OCI-LY3 (cell line): ENCODE results near the gene VSX2.

Experiments used
- H2AFZ ChIP-seq: fragments of 200-600, 300-600 bp; shearing (Covaris generic); 2 replicates; pipeline ENCODE4 v1.6.0; 2014; ENCODE audit warnings: antibody characterized with exemption, low read depth, low read length
- H3K27ac ChIP-seq: fragments of 200-600, 300-600 bp; sonication (generic); 2 replicates; pipeline ENCODE4 v1.5.1; 2014; ENCODE audit warnings: mild to moderate bottlenecking, low read length, moderate library complexity, mixed read lengths
- H3K27me3 ChIP-seq: fragments of 200-600, 300-600 bp; sonication (generic); 2 replicates; pipeline ENCODE4 v1.6.1; 2014; ENCODE audit warnings: low read depth, low read length, mixed read lengths
- H3K36me3 ChIP-seq: fragments of 200-600, 300-600 bp; sonication (generic); replicated peaks from 2 replicates; pipeline ENCODE3; 2014; ENCODE audit warnings: low read depth, low read length, mixed read lengths
- H3K4me1 ChIP-seq: fragments of 300-600, 200-600 bp; sonication (generic); 2 replicates; pipeline ENCODE4 v1.6.1; 2014; ENCODE audit warnings: low read length, mixed read lengths
- H3K4me2 ChIP-seq: fragments of 200-600, 300-600 bp; sonication (generic); 2 replicates; pipeline ENCODE4 v1.6.1; 2014; ENCODE audit warnings: low read length, mixed read lengths
- H3K4me3 ChIP-seq: fragments of 300-600, 200-600 bp; sonication (generic); 2 replicates; pipeline ENCODE4 v1.5.1; 2014; ENCODE audit warnings: antibody characterized with exemption, mild to moderate bottlenecking, low read length, moderate library complexity
- H3K79me2 ChIP-seq: fragments of 300-600, 200-600 bp; shearing (Covaris generic); 2 replicates; pipeline ENCODE4 v1.6.1; 2014; ENCODE audit warnings: mild to moderate bottlenecking, low read length, mixed read lengths
- H3K9ac ChIP-seq: fragments of 300-600, 200-600 bp; shearing (Covaris generic); 2 replicates; pipeline ENCODE4 v1.6.0; 2014; ENCODE audit warnings: mild to moderate bottlenecking, low read length, moderate library complexity
- H3K9me3 ChIP-seq: fragments of 200-600, 300-600 bp; shearing (Covaris generic); 2 replicates; pipeline ENCODE4 v1.6.1; 2014; ENCODE audit warnings: low read length, mixed read lengths; ENCODE audit not compliant: insufficient read depth
- H4K20me1 ChIP-seq: fragments of 200-600, 300-600 bp; sonication (generic); 2 replicates; pipeline ENCODE4 v1.6.1; 2016; ENCODE audit warnings: low read length, mixed read lengths; ENCODE audit not compliant: insufficient read depth
- EZH2phosphoT487 ChIP-seq: fragments of 200-600 bp; shearing (Covaris generic); IDR thresholded peaks from 2 replicates; pipeline ENCODE4 v1.6.1; 2018; ENCODE audit warnings: antibody characterized with exemption, mixed run types, low read depth
- TF ChIP-seq, protein P1 (sequence below): fragments of 200-600, 300-600 bp; sonication (generic); IDR thresholded peaks from 2 replicates; pipeline ENCODE4 v1.5.1; 2014; ENCODE audit warnings: antibody characterized with exemption, low read length, low read depth

VSX2 gene

GRCh38 chr14:74248017-74248416 is 8.8 kb downstream of the VSX2 start:
- H3K79me2 ChIP-seq, result no peaks in the 10 kb centered on the region
- H3K9ac ChIP-seq, result no peak overlapping the region
- no peak for TF ChIP-seq EZH2phosphoT487
- TF ChIP-seq, protein P1, sequence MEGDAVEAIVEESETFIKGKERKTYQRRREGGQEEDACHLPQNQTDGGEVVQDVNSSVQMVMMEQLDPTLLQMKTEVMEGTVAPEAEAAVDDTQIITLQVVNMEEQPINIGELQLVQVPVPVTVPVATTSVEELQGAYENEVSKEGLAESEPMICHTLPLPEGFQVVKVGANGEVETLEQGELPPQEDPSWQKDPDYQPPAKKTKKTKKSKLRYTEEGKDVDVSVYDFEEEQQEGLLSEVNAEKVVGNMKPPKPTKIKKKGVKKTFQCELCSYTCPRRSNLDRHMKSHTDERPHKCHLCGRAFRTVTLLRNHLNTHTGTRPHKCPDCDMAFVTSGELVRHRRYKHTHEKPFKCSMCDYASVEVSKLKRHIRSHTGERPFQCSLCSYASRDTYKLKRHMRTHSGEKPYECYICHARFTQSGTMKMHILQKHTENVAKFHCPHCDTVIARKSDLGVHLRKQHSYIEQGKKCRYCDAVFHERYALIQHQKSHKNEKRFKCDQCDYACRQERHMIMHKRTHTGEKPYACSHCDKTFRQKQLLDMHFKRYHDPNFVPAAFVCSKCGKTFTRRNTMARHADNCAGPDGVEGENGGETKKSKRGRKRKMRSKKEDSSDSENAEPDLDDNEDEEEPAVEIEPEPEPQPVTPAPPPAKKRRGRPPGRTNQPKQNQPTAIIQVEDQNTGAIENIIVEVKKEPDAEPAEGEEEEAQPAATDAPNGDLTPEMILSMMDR, result no peak
- peaks cover 12% of the 10 kb centered on the region for H3K27me3 ChIP-seq
- no peaks in the 10 kb centered on the region; the same call in 1 of the 2 replicates for H3K4me1 ChIP-seq
- no peak overlapping the region for H2AFZ ChIP-seq
- no peaks in the 10 kb centered on the region for H3K36me3 ChIP-seq
- H4K20me1 ChIP-seq, result no peaks in the 10 kb centered on the region
- H3K4me3 ChIP-seq, result no peak overlapping the region
- no peak overlapping the region for H3K4me2 ChIP-seq
- no peaks in the 10 kb centered on the region for H3K9me3 ChIP-seq
- no peak overlapping the region for H3K27ac ChIP-seq

DNA sequence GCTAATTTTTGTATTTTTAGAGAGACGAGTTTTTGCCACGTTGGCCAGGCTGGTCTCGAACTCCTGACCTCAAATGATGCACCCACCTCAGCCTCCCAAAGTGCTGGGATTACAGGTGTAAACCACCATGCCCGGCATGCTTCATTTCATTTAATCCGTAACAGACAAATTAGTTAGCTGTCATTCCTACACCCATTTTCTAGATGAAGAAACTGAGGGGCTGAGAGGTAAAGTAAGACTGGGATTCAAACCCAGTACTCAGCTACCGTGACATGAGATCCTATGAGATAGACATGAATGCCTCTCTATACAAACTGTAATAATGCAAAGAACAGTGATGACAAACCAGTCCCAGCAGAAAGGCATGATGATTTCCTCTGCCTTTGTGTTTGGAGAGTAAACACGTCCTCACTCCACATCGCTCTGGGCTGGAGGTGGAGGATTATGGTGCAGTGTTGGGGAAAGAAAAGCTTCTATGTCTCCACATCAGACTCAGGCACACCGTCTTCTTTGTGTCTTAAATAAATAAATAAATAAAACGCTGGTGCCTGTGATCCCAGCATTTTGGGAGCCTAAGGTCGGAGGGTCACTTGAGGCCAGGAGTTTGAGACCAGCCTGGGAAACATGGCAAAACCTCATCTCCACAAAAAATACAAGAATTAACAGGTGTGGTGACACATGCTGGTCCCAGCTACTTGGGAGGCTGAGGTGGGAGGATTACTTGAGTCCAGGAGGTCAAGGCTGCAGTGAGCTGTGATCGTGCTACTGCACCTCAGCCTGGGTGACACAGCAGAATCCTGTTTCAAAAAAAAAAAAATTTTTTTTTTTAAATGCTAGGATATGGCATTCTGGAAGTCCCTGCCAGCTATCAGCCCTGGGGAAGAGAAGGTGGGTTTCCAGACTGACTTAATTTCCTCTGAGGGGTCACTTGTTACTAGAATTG is 10.5 kb downstream of the VSX2 start:
- H4K20me1 ChIP-seq, result no peaks in the 10 kb centered on the region
- no peaks in the 10 kb centered on the region; the same call in 1 of the 2 replicates for H3K4me1 ChIP-seq
- H3K9ac ChIP-seq, result no peak overlapping the region
- no peaks in the 10 kb centered on the region for H3K27me3 ChIP-seq
- TF ChIP-seq EZH2phosphoT487, result no peak
- TF ChIP-seq, protein P1, result no peak
- no peaks in the 10 kb centered on the region for H3K79me2 ChIP-seq
- no peak overlapping the region for H2AFZ ChIP-seq
- no peak overlapping the region for H3K27ac ChIP-seq
- H3K4me3 ChIP-seq, result no peak overlapping the region
- no peaks in the 10 kb centered on the region for H3K9me3 ChIP-seq
- no peaks in the 10 kb centered on the region for H3K36me3 ChIP-seq
- no peak overlapping the region for H3K4me2 ChIP-seq

GRCh38 chr14:74255281-74255680 is 16.0 kb downstream of the VSX2 start:
- Histone ChIP-seq H3K4me1 (0 out of 2 replicates have a peak, but pooled peaks cover 6% of the 10 kb centered on the region), H3K9ac (no peak overlapping the region), H3K36me3 (no peaks in the 10 kb centered on the region), H3K79me2 (no peaks in the 10 kb centered on the region), H3K4me2 (no peak overlapping the region), H3K9me3 (no peaks in the 10 kb centered on the region), H3K4me3 (no peak overlapping the region), H2AFZ (no peak overlapping the region), H4K20me1 (no peaks in the 10 kb centered on the region), H3K27ac (no peak overlapping the region), H3K27me3 (peaks cover 9% of the 10 kb centered on the region)
- TF ChIP-seq, protein P1, result no peak
- TF ChIP-seq EZH2phosphoT487, result no peak

- no peak for TF ChIP-seq EZH2phosphoT487
- TF ChIP-seq, protein P1, result peak; percentile 79
- H3K4me2 ChIP-seq, result peak overlapping the region; percentile 85
- peak overlapping the region; percentile 84 for H3K4me3 ChIP-seq
- H3K27me3 ChIP-seq, result peaks cover 9% of the 10 kb centered on the region
- H3K4me1 ChIP-seq, result 0 out of 2 replicates have a peak, but pooled peaks cover 6% of the 10 kb centered on the region
- no peaks in the 10 kb centered on the region for H3K79me2 ChIP-seq
- no peak overlapping the region for H3K27ac ChIP-seq
- H3K36me3 ChIP-seq, result no peaks in the 10 kb centered on the region
- no peaks in the 10 kb centered on the region for H3K9me3 ChIP-seq
- peak overlapping the region; percentile 63 for H3K9ac ChIP-seq
- peak overlapping the region; percentile 91 for H2AFZ ChIP-seq
- H4K20me1 ChIP-seq, result no peaks in the 10 kb centered on the region
Observed at GRCh38 chr14:74257078-74257940, 18.1 kb downstream of the VSX2 start.
